NCI-H146 (cell line): ENCODE data around the gene ILRUN.
"Not testable (repeated sequence)": the region's sequence is repeated elsewhere in the genome, so short reads cannot be mapped to it uniquely, and the experiment has no call there.

Source experiments
- DNase-seq: peaks from one replicate; lab custom pipeline; 2025; lab: John Stamatoyannopoulos, UW

Gene ILRUN

GRCh38 chr6:34696739-34697543 lies at the start of gene ILRUN:
Gene ILRUN, minus strand, starts transcription at chr6:34696767. Its CDS starts 164 bp downstream, at chr6:34696603.
- DNase-seq = peak; percentile 96

GRCh38 chr6:34745277-34746103 lies 48.9 kb upstream of the ILRUN start:
- DNase-seq = peak; percentile 8

GRCh38 chr6:34744294-34744647 lies 47.7 kb upstream of the ILRUN start:
- DNase-seq = not testable (repeated sequence)

GRCh38 chr6:34743625-34744293 lies 47.2 kb upstream of the ILRUN start:
- no peak for DNase-seq

GRCh38 chr6:34742094-34742493 lies 45.5 kb upstream of the ILRUN start:
- no peak for DNase-seq

- DNase-seq = no peak
Measured at GRCh38 chr6:34736823-34737222, 40.3 kb upstream of the ILRUN start.

- no peak for DNase-seq
Measured at GRCh38 chr6:34731393-34732060, 35.0 kb upstream of the ILRUN start.

GRCh38 chr6:34729631-34730470 lies 33.3 kb upstream of the ILRUN start:
- DNase-seq = no peak

GRCh38 chr6:34726055-34726454 lies 29.5 kb upstream of the ILRUN start:
- DNase-seq = no peak

GRCh38 chr6:34723203-34723602 lies 26.6 kb upstream of the ILRUN start:
- DNase-seq = no peak

- no peak for DNase-seq
Measured at GRCh38 chr6:34722451-34722850, 25.9 kb upstream of the ILRUN start.

- not testable (repeated sequence) for DNase-seq
Measured at GRCh38 chr6:34720160-34720559, 23.6 kb upstream of the ILRUN start.

- DNase-seq = not testable (repeated sequence)
Measured at GRCh38 chr6:34719646-34720045, 23.1 kb upstream of the ILRUN start.

- no peak for DNase-seq
Measured at GRCh38 chr6:34718976-34719375, 22.4 kb upstream of the ILRUN start.

GRCh38 chr6:34717466-34717865 lies 20.9 kb upstream of the ILRUN start:
- no peak for DNase-seq

GRCh38 chr6:34714663-34715062 lies 18.1 kb upstream of the ILRUN start:
- no peak for DNase-seq

GRCh38 chr6:34712881-34713280 lies 16.3 kb upstream of the ILRUN start:
- not testable (repeated sequence) for DNase-seq

- no peak for DNase-seq
Measured at GRCh38 chr6:34709386-34709785, 12.8 kb upstream of the ILRUN start.

GRCh38 chr6:34705241-34705640 lies 8.7 kb upstream of the ILRUN start:
- DNase-seq = no peak

- no peak for DNase-seq
Measured at GRCh38 chr6:34701199-34701598, 4.6 kb upstream of the ILRUN start.

GRCh38 chr6:34697904-34698559 lies 1.5 kb upstream of the ILRUN start:
- no peak for DNase-seq
